SK-N-SH (cell line): Measurements from ENCODE around the gene ADCY5. TPM values are rescaled to one million over a fixed set of nuclear protein-coding genes. Genes with fewer than 3 reads are reported as not detected.

Experiments used
- CTCF ChIA-PET: fragments of 300-600, 350-600 bp; formaldehyde crosslinking; extraction: SDS; loops from one replicate; lab custom pipeline; 2021; lab: Yijun Ruan, JAX
- POLR2A ChIA-PET: fragments of 350-600 bp; sonication (Branson Sonifier 250); formaldehyde crosslinking; extraction: SDS; loops from one replicate; lab custom pipeline; 2020; ENCODE audit warnings: antibody characterized with exemption, inconsistent platforms; lab: Yijun Ruan, JAX
- DNase-seq: peaks from one replicate; pipeline ENCODE4 v3.0.0; 2012
- H2AFZ ChIP-seq: fragments of 200-600 bp; sonication (generic); 2 replicates; pipeline ENCODE4 v1.8.1; 2016; ENCODE audit warnings: antibody characterized with exemption, mild to moderate bottlenecking, low read depth
- H3F3A ChIP-seq: fragments of 200-600 bp; sonication (generic); replicated peaks from 2 replicates; pipeline ENCODE3; 2016; ENCODE audit warnings: antibody characterized with exemption, mild to moderate bottlenecking; ENCODE audit not compliant: insufficient read depth
- H3K27ac ChIP-seq, 2 experiments: fragments of 200-500 bp in 1 of 2; fragments of 200-600 bp in 1 of 2; sonication (Bioruptor generic) in 1 of 2; sonication (generic), shearing (Covaris generic) in 1 of 2; 2 replicates each; pipeline versions ENCODE4 v1.5.1 to v1.6.1; 2014 to 2016; ENCODE audit warnings: low read depth in 2 of 2, inconsistent platforms in 1 of 2, low read length in 1 of 2, mild to moderate bottlenecking in 1 of 2, mixed read lengths in 1 of 2
- H3K27me3 ChIP-seq: fragments of 200-600 bp; sonication (generic), shearing (Covaris generic); 2 replicates; pipeline ENCODE4 v1.6.1; 2016; ENCODE audit warnings: mixed run types; ENCODE audit not compliant: insufficient read depth
- H3K36me3 ChIP-seq, 2 experiments: fragments of 200-500 bp in 1 of 2; fragments of 200-600 bp in 1 of 2; sonication (Bioruptor generic) in 1 of 2; sonication (generic) in 1 of 2; replicated peaks in 1 of 2; 2 replicates each; pipeline versions ENCODE3 to v1.5.1; 2014 to 2016; ENCODE audit warnings: low read length in 1 of 2, mild to moderate bottlenecking in 1 of 2; ENCODE audit not compliant: insufficient read depth in 2 of 2, control insufficient read depth in 1 of 2
- H3K4me1 ChIP-seq, 2 experiments: fragments of 200-500 bp in 1 of 2; fragments of 200-600 bp in 1 of 2; sonication (Bioruptor generic) in 1 of 2; sonication (generic), shearing (Covaris generic) in 1 of 2; 2 replicates each; pipeline versions ENCODE4 v1.5.1 to v1.6.1; 2014 to 2016; ENCODE audit warnings: low read depth in 1 of 2, low read length in 1 of 2, mixed run types in 1 of 2; ENCODE audit not compliant: insufficient read depth in 2 of 2, control insufficient read depth in 1 of 2
- H3K4me2 ChIP-seq: fragments of 200-600 bp; sonication (generic), shearing (Covaris generic); 2 replicates; pipeline ENCODE4 v1.6.1; 2017; ENCODE audit warnings: mixed run types
- H3K4me3 ChIP-seq, 2 experiments: fragments of 200-500 bp in 1 of 2; fragments of 200-600 bp in 1 of 2; sonication (Bioruptor generic) in 1 of 2; sonication (generic), shearing (Covaris generic) in 1 of 2; 2 replicates each; pipeline versions ENCODE4 v1.5.1 to v1.8.1; 2014 to 2016; ENCODE audit warnings: low read depth in 2 of 2, inconsistent platforms in 1 of 2, low read length in 1 of 2, mild to moderate bottlenecking in 1 of 2, mixed read lengths in 1 of 2, moderate library complexity in 1 of 2
- H3K79me2 ChIP-seq: fragments of 200-600 bp; sonication (generic); 2 replicates; pipeline ENCODE4 v1.8.1; 2017; ENCODE audit warnings: mild to moderate bottlenecking; ENCODE audit not compliant: insufficient read depth
- H3K9ac ChIP-seq: fragments of 200-600 bp; sonication (generic); 2 replicates; pipeline ENCODE4 v1.6.1; 2017; ENCODE audit warnings: mixed run types
- H3K9me2 ChIP-seq: fragments of 200-600 bp; sonication (generic); 2 replicates; pipeline ENCODE4 v1.6.1; 2017; ENCODE audit warnings: mixed run types
- H3K9me3 ChIP-seq: fragments of 200-600 bp; sonication (generic); 2 replicates; pipeline ENCODE4 v1.6.1; 2017; ENCODE audit warnings: mixed run types, mild to moderate bottlenecking, moderate library complexity
- H4K20me1 ChIP-seq: fragments of 200-600 bp; sonication (generic); 2 replicates; pipeline ENCODE4 v1.6.1; 2017; ENCODE audit warnings: mild to moderate bottlenecking, mixed run types; ENCODE audit not compliant: insufficient read depth
- CHD2 ChIP-seq: fragments of 150-350 bp; IDR thresholded peaks from 2 replicates; pipeline ENCODE4 v1.6.1; 2018; ENCODE audit warnings: low read length; ENCODE audit not compliant: partially characterized antibody
- EZH2phosphoT487 ChIP-seq: fragments of 200-600 bp; sonication (generic); IDR thresholded peaks from 2 replicates; pipeline ENCODE4 v1.6.1; 2017; ENCODE audit warnings: low read depth, mixed run types, mild to moderate bottlenecking, antibody characterized with exemption, moderate library complexity, borderline replicate concordance
- FOSL2 ChIP-seq: IDR thresholded peaks from 2 replicates; pipeline ENCODE4 v1.4.0; 2012; ENCODE audit warnings: low read depth, mild to moderate bottlenecking, moderate library complexity, borderline replicate concordance
- GABPA ChIP-seq: IDR thresholded peaks from 2 replicates; pipeline ENCODE4 v1.4.0; 2012; ENCODE audit warnings: low read depth, mild to moderate bottlenecking
- JUND ChIP-seq: IDR thresholded peaks from 2 replicates; pipeline ENCODE4 v1.4.0; 2012
- MAX ChIP-seq: IDR thresholded peaks from 2 replicates; pipeline ENCODE4 v1.4.0; 2012; ENCODE audit warnings: low read depth
- MEF2A ChIP-seq: IDR thresholded peaks from 2 replicates; pipeline ENCODE4 v1.4.0; 2012; ENCODE audit warnings: low read depth, borderline replicate concordance
- POLR2AphosphoS5 ChIP-seq: IDR thresholded peaks from 2 replicates; pipeline ENCODE4 v1.6.1; 2012; ENCODE audit warnings: low read depth, low read length
- USF2 ChIP-seq: fragments of 150-350 bp; IDR thresholded peaks from 2 replicates; pipeline ENCODE4 v1.6.1; 2017; ENCODE audit warnings: antibody characterized with exemption, low read length, low read depth, borderline replicate concordance
- YY1 ChIP-seq: IDR thresholded peaks from 2 replicates; pipeline ENCODE4 v1.4.0; 2012; ENCODE audit warnings: low read depth, mild to moderate bottlenecking
- ZBTB33 ChIP-seq: IDR thresholded peaks from 2 replicates; pipeline ENCODE4 v1.4.0; 2012; ENCODE audit warnings: low read depth, borderline replicate concordance
- WGBS: methylation state at CpG from one replicate; pipeline ENCODE4 v1.1.6; 2017; ENCODE audit warnings: low lambda C conversion rate; 5-methylcytosine and 5-hydroxymethylcytosine counted together
- polyA plus RNA-seq, 3 experiments: library from polyadenylated mRNA; depleted of rRNA; stranded (reverse); fragments of >200 nt; gene quantifications; 2 replicates each; pipeline ENCODE4 v1.2.3, GENCODE V29; 2012

Gene ADCY5
- polyA plus RNA-seq, 1 of the 3 experiments (the other 2 are of a cell fraction) = 0.21 TPM

- Histone ChIP-seq H3K4me3 (no peak overlapping the region), H2AFZ (no peak overlapping the region), H3K9ac (no peak overlapping the region), H3K9me3 (no peaks in the 10 kb centered on the region), H3K36me3 (no peaks in the 10 kb centered on the region), H3K27me3 (peaks cover 45% of the 10 kb centered on the region), H3K27ac (no peak overlapping the region), H3K79me2 (no peaks in the 10 kb centered on the region), H4K20me1 (no peaks in the 10 kb centered on the region), H3K4me1 (no peaks in the 10 kb centered on the region), H3K9me2 (no peaks in the 10 kb centered on the region), H3K4me2 (no peak overlapping the region), H3F3A (no peaks in the 10 kb centered on the region)
- 61% methylated on average over 8 of the region's 8 CpGs for WGBS
- no peak for DNase-seq
- ChIA-PET CTCF (interaction anchor here (0.8 to 16.2 kb wide), 4 partner anchors 10 to 201 kb away, joined by 3 to 275 read pairs (median 10); no protein-coding TSS in a partner anchor), POLR2A (no interaction called here)
- TF ChIP-seq EZH2phosphoT487 = no peak
- TF ChIP-seq MEF2A = no peak
- no peak for TF ChIP-seq MAX
- no peak for TF ChIP-seq ZBTB33
- TF ChIP-seq GABPA = no peak
Observed at GRCh38 chr3:123337948-123338619, 110.8 kb downstream of the ADCY5 start.

GRCh38 chr3:123337226-123337625 is 111.7 kb downstream of the ADCY5 start:
- Histone ChIP-seq H3K27me3 (peaks cover 36% of the 10 kb centered on the region), H3F3A (no peaks in the 10 kb centered on the region), H3K36me3 (no peaks in the 10 kb centered on the region), H3K4me2 (no peak overlapping the region), H3K4me1 (peaks cover 0 to 1% of the 10 kb centered on the region in 2 experiments; a peak in 1 of 4 replicates), H4K20me1 (no peaks in the 10 kb centered on the region), H3K9me2 (no peaks in the 10 kb centered on the region), H3K27ac (no peak overlapping the region), H2AFZ (no peak overlapping the region), H3K9ac (no peak overlapping the region), H3K79me2 (no peaks in the 10 kb centered on the region), H3K9me3 (no peaks in the 10 kb centered on the region), H3K4me3 (no peak overlapping the region)
- DNase-seq = no peak
- CTCF ChIA-PET = interaction anchor here (1.0 to 16.2 kb wide), 4 partner anchors 9 to 151 kb away, joined by 3 to 275 read pairs (median 10); no protein-coding TSS in a partner anchor
- WGBS = 71% methylated on average over 11 of the region's 11 CpGs
- POLR2A ChIA-PET = no interaction called here
- TF ChIP-seq YY1 = no peak
- TF ChIP-seq USF2 = no peak
- no peak for TF ChIP-seq FOSL2
- no peak for TF ChIP-seq POLR2AphosphoS5
- TF ChIP-seq JUND = no peak
- no peak for TF ChIP-seq CHD2
